Right cardiac atrium (tissue), 5 donors: ENCODE measurements around the gene ILRUN. TPM values are rescaled to one million over a fixed set of nuclear protein-coding genes. Genes with fewer than 3 reads are reported as not detected.
A peak's percentile ranks its signal among the peaks of the same experiment; 100 is the strongest.
"Not testable (repeated sequence)": the region's sequence is repeated elsewhere in the genome, so short reads cannot be mapped to it uniquely, and the experiment has no call there.

ENCODE experiments used
- ATAC-seq, 2 donors: fragments of 200-7000 bp; cut with Tn5 transposase; one replicate each; pipeline versions ENCODE4 v1.8.0 to v1.9.1; 2020; ENCODE audit warnings: moderate library complexity in 2 of 2, mild to moderate bottlenecking in 1 of 2
- DNase-seq, 3 donors: peaks; one replicate each; pipeline ENCODE4 v3.0.0-alpha.2; 2020
- H3K27ac ChIP-seq: one replicate; pipeline ENCODE4 v1.5.1; 2013; ENCODE audit warnings: mild to moderate bottlenecking, low read length, control low read depth, moderate library complexity
- H3K27me3 ChIP-seq: one replicate; pipeline ENCODE4 v1.6.1; 2013; ENCODE audit not compliant: control insufficient read depth, insufficient read depth
- H3K4me1 ChIP-seq: one replicate; pipeline ENCODE4 v1.6.1; 2013; ENCODE audit warnings: low read length; ENCODE audit not compliant: control insufficient read depth, insufficient read depth
- H3K4me3 ChIP-seq: one replicate; pipeline ENCODE4 v1.5.1; 2013; ENCODE audit warnings: low read length, control low read depth
- H3K9me3 ChIP-seq: one replicate; pipeline ENCODE4 v1.6.1; 2013; ENCODE audit warnings: low read length; ENCODE audit not compliant: control insufficient read depth
- WGBS: extraction: QIAGEN DNeasy Blood & Tissue Kit; methylation state at CpG from one replicate; pipeline ENCODE4 v1.1.7; 2013; 5-methylcytosine and 5-hydroxymethylcytosine counted together
- intact Hi-C, 4 donors: fragments of 100-400 bp; cut with DNase I; formaldehyde crosslinking; loops; one replicate each; pipeline versions ENCODE4 v1.11.0 to v1.14.0; 2022 to 2023
- polyA plus RNA-seq: library from polyadenylated mRNA; stranded (reverse); fragments of 200-250 nt; gene quantifications from one replicate; pipeline ENCODE4 v1.2.3, GENCODE V29; 2013
- total RNA-seq, 4 donors: library from RNA; stranded (reverse); fragmentation: NEBNext Ultra II Directional; extraction: Animal tissue kit (Norgen Biotek cat#: 25700); gene quantifications; one replicate each; pipeline ENCODE4 v1.2.1, GENCODE V29; 2021
- donor health status: healthy with polysubstance abuse.
- donor health status: DM: no; HTN: yes; CAD: no.
- donor health status: DM: no; HTN: no; CAD: no.
- donor health status: DM: no; HTN: yes; CAD: no; lungs with severe emphysema.
- donor health status: DM: yes; HTN: yes; CAD: no.

Gene ILRUN
- total and polyA plus RNA-seq, 5 donors = 116 to 150 (median 120) TPM

GRCh38 chr6:34664256-34664971 lies 32.2 kb downstream of the ILRUN start:
- intact Hi-C loops = no loop called here

GRCh38 chr6:34663831-34664255 lies 32.7 kb downstream of the ILRUN start:
- no peak overlapping the region for H3K27ac ChIP-seq
- ATAC-seq = no peak

More at GRCh38 chr6:34664256-34664971, 32.2 kb downstream of the ILRUN start:
- no peak overlapping the region for H3K4me3 ChIP-seq
- ATAC-seq (no peak), DNase-seq (no peak)
- no peaks in the 10 kb centered on the region for H3K9me3 ChIP-seq
- 49% methylated on average over 4 of the region's 4 CpGs for WGBS
- H3K27ac ChIP-seq = peak overlapping the region; percentile 45
- H3K27me3 ChIP-seq = no peaks in the 10 kb centered on the region
- peaks cover 9% of the 10 kb centered on the region for H3K4me1 ChIP-seq

GRCh38 chr6:34663371-34663770 lies 33.2 kb downstream of the ILRUN start:
- DNase-seq = no peak
- Histone ChIP-seq H3K27me3 (no peaks in the 10 kb centered on the region), H3K4me3 (no peak overlapping the region), H3K4me1 (peaks cover 15% of the 10 kb centered on the region), H3K27ac (no peak overlapping the region), H3K9me3 (no peaks in the 10 kb centered on the region)
- WGBS = 92% methylated on average over 2 of the region's 2 CpGs
- intact Hi-C loops = no loop called here
- ATAC-seq = no peak

More at GRCh38 chr6:34663831-34664255, 32.7 kb downstream of the ILRUN start:
- Histone ChIP-seq H3K27me3 (no peaks in the 10 kb centered on the region), H3K4me1 (peaks cover 12% of the 10 kb centered on the region), H3K9me3 (no peaks in the 10 kb centered on the region), H3K4me3 (no peak overlapping the region)
- 72% methylated on average over 5 of the region's 5 CpGs for WGBS
- intact Hi-C loops = no loop called here
- DNase-seq = no peak

DNA sequence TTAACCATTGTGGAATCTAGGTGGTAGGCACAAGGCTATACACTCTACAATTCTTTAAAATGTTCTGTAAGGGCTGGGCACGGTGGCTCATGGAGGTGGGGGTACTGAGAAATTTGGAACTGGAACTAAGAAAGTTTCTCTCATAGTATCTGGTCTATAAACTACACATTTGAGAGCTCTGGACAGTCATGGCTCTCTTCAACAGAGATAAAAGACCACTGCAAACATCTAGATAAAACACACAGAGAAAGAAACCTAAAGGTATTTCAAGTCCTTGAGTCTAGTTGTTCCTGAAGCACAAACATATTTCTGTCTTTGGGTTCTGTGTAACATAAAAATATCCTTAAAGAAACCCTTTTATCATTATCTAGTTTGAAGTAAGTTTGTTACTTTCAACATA lies 35.2 kb downstream of the ILRUN start:
- ATAC-seq (no peak), DNase-seq (no peak)
- Histone ChIP-seq H3K27me3 (no peaks in the 10 kb centered on the region), H3K4me3 (no peak overlapping the region), H3K27ac (no peak overlapping the region), H3K4me1 (peaks cover 22% of the 10 kb centered on the region), H3K9me3 (no peaks in the 10 kb centered on the region)
- intact Hi-C loops = no loop called here
- 93% methylated on average over 1 of the region's 1 CpG for WGBS

GRCh38 chr6:34658605-34659265 lies 37.8 kb downstream of the ILRUN start:
- Histone ChIP-seq H3K4me1 (peaks cover 17% of the 10 kb centered on the region), H3K4me3 (no peak overlapping the region), H3K27me3 (no peaks in the 10 kb centered on the region), H3K27ac (peak overlapping the region; percentile 72), H3K9me3 (no peaks in the 10 kb centered on the region)
- 89% methylated on average over 7 of the region's 7 CpGs for WGBS
- DNase-seq = no peak
- intact Hi-C loops = no loop called here
- ATAC-seq = no peak

DNA sequence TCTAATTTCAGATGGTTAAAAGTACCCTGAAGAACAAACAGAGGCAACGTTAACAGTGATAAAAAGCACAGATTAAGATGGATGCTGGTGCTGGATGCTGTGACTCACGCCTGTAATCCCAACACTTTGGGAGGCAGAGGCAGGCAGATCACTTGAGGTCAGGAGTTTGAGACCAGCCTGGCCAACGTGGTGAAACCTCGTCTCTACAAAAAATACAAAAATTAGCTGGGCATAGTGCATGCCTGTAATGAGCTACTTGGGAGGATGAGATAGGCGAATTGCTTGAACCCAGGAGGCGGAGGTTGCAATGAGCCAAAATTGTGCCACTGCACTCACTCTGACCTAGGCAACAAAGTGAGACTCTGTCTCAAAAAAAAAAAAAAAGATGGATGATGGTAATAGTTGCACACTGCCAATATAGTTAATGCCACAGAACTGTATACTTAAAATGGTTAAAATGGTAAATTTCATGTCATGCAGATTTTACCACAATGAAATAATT lies 38.5 kb downstream of the ILRUN start:
- Histone ChIP-seq H3K27ac (peak overlapping the region; percentile 98), H3K4me1 (peaks cover 15% of the 10 kb centered on the region), H3K4me3 (peak overlapping the region; percentile 73)
- H3K9me3 ChIP-seq, DNase-seq, intact Hi-C loops, H3K27me3 ChIP-seq: not testable (repeated sequence)
- WGBS = 49% methylated on average over 6 of the region's 6 CpGs
- ATAC-seq = peak in 1 of 2 donors; percentile 13

DNA sequence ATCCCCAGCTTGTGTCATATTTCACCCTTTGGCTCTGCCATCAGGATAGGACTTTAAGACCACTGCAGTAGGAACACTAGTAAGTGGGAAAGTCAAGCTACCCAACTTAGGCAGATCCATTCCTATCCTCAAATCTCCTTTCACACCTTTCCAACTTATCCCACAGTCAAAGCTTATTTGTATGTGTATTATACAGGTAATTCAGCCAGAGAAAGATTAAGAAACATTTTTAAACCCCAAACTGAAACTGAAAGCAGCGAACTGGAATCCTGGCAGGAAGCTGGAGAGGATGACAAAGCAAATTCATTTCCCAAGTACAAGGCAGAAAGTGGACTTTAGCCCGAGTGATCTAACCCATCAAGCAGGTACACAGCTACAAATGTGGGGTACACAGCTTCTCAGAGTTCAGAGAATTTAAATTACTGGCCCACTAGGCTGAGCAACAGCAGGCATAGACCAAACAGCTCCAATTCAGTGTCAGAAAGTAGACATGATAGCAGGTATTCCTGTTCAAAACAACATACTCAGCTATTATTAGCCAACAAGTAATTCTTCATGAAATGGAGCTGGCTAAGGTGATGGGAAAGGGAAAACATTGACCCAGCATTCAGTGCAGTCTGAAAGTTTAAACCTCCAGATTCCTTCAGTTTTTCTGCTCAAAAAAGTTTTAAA lies 39.1 kb downstream of the ILRUN start:
- intact Hi-C loops = no loop called here
- WGBS = 2% methylated on average over 2 of the region's 2 CpGs
- DNase-seq = no peak

DNA sequence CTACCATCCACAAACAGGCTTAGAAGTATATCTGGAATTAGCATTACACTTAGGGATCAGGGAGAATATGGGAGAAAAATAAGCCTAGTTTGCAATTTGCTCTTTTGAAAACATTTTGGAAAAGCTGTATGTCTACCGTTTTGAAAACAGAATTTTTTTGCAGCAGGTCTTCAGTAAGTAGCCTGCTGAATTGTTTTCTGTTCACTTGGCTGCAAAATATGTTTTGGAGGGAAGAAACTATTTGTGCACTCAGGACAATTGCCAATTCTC lies 39.6 kb downstream of the ILRUN start:
- Histone ChIP-seq H3K27ac (peak overlapping the region; percentile 98), H3K4me1 (peaks cover 15% of the 10 kb centered on the region), H3K9me3 (no peaks in the 10 kb centered on the region), H3K27me3 (no peaks in the 10 kb centered on the region), H3K4me3 (peak overlapping the region; percentile 73)
- intact Hi-C loops = no loop called here
- no peak for ATAC-seq
- no peak for DNase-seq
- WGBS = 3% methylated on average over 1 of the region's 1 CpG

More for the DNA sequence above, 39.1 kb downstream of the ILRUN start:
- peak; percentile 78 to 84 for ATAC-seq
- Histone ChIP-seq H3K4me1 (peaks cover 15% of the 10 kb centered on the region), H3K4me3 (peak overlapping the region; percentile 73), H3K27me3 (no peaks in the 10 kb centered on the region), H3K27ac (peak overlapping the region; percentile 98), H3K9me3 (no peaks in the 10 kb centered on the region)

DNA sequence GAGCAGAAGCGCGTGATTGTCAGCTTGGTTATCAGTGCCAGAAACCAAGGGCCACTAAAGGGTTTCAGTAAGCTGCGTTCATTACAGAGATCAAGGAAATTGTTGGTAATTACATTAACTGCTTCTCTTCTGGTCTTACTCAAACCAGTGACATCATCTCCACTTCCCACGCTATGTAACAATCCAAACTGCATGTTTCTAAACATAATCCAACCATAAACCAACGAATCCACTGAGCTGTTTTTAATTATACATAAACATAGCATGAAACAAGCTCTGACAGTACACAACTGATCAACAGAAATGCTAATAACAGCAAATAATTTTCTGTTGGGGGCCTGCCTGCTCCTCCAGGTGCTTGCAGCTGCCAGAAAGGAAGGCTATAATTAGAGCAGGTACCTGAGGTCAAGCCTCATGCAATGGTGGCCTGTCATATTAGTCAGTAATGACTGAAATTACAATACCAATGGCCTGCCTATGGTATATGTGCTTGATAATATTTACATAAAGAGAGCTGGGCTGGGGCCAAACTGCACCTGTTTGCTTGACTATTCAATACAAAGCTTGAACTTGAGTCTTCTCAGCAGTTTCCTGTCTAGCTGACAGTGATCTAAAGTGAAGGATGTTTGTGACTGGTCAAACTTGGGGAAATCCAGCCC lies 40.1 kb downstream of the ILRUN start:
- Histone ChIP-seq H3K9me3 (no peaks in the 10 kb centered on the region), H3K27me3 (no peaks in the 10 kb centered on the region), H3K4me1 (peaks cover 15% of the 10 kb centered on the region), H3K27ac (peak overlapping the region; percentile 98), H3K4me3 (peak overlapping the region; percentile 73)
- intact Hi-C loops = no loop called here
- DNase-seq = peak in 1 of 3 donors; percentile 60
- ATAC-seq = peak; percentile 44 to 53
- WGBS = 11% methylated on average over 5 of the region's 5 CpGs

GRCh38 chr6:34655876-34656377 lies 40.6 kb downstream of the ILRUN start:
- Histone ChIP-seq H3K27ac (peak overlapping the region; percentile 98), H3K4me3 (peak overlapping the region; percentile 73), H3K4me1 (peaks cover 14% of the 10 kb centered on the region)
- DNase-seq, intact Hi-C loops, H3K27me3 ChIP-seq, H3K9me3 ChIP-seq, ATAC-seq: not testable (repeated sequence)
- WGBS = 59% methylated on average over 11 of the region's 11 CpGs
